NCI-H1694 (cell line): Measurements from ENCODE around the gene CSAD.

ENCODE experiments used
- DNase-seq: peaks from one replicate; lab custom pipeline; 2025; lab: John Stamatoyannopoulos, UW

The CSAD gene

DNA sequence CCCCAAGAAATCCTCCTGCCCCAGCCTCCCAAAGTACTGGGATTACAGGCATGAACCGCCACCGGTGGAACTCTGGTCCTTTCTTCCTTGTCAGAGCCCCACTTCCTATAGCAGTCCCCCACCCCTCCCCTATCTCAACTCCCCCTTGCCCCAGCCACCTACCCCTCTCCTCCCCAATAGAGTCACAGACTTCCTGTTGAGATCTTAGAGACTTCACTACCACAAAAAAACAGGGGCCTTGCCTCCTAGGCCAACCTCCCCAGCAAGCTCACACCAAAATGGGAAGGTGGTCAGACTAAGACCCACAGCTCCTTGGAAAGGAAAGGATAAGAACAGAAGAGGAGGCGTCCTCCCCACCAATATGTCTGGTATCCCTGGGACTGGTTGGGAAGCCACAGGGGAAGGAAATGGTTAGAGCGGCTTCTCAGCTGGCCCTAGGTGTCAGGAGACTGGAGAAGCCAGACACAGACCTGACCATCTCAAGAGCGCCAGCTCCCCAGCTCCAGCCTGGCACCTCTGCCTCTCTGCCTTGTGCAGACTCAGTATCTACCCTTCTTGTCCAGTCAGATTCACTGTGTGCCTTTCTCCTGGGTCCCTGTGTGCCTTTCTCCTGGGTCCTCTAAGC is 17.9 kb upstream of the CSAD start:
- DNase-seq, result no peak

- DNase-seq, result no peak
Observed at GRCh38 chr12:53197011-53197640, 16.4 kb upstream of the CSAD start.

GRCh38 chr12:53196486-53196885 is 15.8 kb upstream of the CSAD start:
- DNase-seq, result no peak

DNA sequence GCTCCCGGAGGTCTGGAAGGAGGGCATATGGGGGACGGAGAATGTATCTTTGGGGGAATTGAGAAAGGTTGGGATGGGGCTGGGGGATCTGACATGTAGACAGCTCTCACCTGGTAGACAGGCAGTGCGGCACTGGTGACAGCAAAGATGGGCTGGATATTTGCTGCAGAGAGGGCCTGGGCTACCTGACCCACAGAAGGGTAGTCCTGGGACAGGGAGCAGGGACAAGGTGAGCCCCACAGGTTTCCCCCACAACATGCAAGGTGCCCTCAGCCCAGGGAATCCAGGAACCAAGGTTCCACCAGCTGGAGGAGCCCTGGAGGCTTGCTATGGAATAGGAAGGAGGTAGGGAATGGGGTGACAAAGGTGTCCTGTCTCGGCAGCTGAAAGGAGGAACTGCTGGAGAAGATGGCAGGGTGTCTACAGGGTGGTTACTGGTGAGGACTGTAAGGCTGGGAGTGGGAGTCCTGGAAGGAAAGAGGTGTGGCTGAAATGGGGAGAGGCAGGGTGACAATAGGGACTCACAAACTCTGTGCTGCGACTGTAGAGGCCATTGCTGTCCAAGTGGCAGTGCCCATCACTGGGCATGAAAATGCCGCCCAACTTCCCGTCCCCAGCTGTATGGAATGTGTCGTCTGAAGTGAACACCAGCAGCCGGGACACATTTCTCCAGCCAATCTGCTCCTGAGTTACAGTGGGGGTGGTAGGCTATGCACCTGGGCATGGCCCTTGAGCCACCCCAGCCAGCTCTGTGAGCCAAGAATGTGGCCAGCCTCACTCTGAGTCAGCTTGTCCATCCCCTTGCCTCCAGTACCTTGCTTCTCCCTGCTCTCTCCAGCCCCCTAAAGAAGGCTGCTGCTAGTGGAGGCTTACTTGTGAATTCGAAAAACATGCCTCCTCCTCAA is 15.0 kb upstream of the CSAD start:
- DNase-seq, result no peak

DNA sequence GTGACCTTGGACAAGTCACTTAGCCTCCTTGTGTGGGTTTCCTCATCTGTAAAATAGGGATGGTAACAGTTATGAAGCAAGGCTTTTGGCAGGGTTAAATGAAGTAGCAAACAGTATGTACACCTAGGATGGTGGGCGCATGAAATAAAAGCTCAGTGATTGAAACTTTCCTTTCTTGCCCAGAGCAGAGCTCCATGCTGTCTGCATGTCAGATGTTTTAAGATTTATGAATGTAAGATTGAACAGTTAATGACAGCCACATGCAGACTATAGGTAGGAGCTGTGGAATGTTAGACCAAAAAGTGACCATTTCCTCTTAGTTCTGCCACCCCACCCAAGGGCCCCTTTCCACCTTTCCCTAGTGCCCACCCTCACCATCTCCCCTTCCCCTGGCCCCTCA is 14.2 kb upstream of the CSAD start:
- DNase-seq, result no peak

- DNase-seq, result no peak
Observed at GRCh38 chr12:53193985-53194716, 13.4 kb upstream of the CSAD start.

GRCh38 chr12:53193040-53193439 is 12.3 kb upstream of the CSAD start:
- DNase-seq, result no peak

- no peak for DNase-seq
Observed at GRCh38 chr12:53192531-53193021, 11.9 kb upstream of the CSAD start.

GRCh38 chr12:53191885-53192530 is 11.3 kb upstream of the CSAD start:
- no peak for DNase-seq

GRCh38 chr12:53191096-53191884 is 10.6 kb upstream of the CSAD start:
- DNase-seq, result no peak

- no peak for DNase-seq
Observed at GRCh38 chr12:53190108-53190729, 9.5 kb upstream of the CSAD start.

- no peak for DNase-seq
Observed at GRCh38 chr12:53187145-53187899, 6.6 kb upstream of the CSAD start.

- no peak for DNase-seq
Observed at GRCh38 chr12:53186745-53187144, 6.0 kb upstream of the CSAD start.

GRCh38 chr12:53185582-53186153 is 4.9 kb upstream of the CSAD start:
- no peak for DNase-seq

GRCh38 chr12:53184828-53185227 is 4.1 kb upstream of the CSAD start:
- no peak for DNase-seq

DNA sequence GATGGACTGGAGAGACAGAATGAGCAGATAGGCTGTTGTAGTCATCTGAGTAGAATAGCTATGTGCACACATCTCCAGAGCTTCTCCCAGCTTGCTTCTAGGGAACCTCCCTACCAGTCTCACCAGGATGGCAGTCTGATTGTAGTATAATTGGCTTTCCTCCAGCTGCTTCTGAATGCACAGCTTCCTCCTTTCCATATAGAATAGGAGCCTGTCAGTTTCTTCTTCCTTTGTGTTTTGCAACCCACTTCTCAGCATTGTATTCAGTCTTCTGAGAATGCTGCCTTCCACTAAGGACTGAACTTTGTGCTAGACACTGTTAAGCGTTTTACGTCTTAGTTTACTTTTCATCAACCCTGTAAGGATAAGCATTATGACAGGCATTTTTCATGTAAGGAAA is 2.2 kb upstream of the CSAD start:
- no peak for DNase-seq

DNA sequence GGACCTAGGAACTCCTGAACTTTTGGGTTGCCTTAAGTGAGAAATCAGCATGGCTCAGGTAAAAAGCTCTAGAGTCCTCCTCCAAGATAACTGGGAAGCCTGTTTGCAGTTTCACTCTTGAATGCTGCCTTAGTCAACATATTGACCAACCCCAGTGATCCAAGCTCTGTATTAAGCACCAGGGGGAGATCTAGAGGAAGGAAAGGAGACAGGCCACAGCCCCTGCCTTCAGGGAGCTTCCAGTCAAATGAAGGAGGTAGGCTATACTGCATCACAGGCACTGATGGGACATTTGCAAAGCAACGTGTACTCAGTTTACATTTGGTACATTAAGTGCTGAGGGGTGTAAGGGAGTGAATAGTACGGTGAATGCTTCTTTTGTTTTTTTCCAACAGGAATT is 1.2 kb upstream of the CSAD start:
- no peak for DNase-seq

- peak; percentile 38 for DNase-seq
Observed at GRCh38 chr12:53180931-53181645, 363 bp upstream of the CSAD start.
